ENCODE results near the gene TRIM41. TPM values are rescaled to one million over a fixed set of nuclear protein-coding genes. Genes with fewer than 3 reads are reported as not detected.

The TRIM41 gene
- total RNA-seq, 4 donors from 2014 or later: 9.7 to 17.6 (median 12.1) TPM

DNA sequence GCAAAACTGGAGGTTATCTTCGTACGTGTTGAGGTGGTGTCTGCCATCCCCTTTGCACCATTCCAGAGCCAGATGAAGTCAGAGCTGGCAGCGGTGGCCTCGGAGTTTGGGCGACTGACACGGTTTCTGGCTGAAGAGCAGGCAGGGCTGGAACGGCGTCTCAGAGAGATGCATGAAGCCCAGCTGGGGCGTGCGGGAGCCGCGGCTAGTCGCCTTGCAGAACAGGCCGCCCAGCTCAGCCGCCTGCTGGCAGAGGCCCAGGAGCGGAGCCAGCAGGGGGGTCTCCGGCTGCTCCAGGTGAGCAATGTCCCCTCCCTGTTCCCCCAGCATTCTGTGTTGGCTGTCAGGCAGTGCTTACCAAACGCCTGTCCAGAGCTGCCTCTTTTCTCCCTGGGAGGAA lies 9.5 kb downstream of the TRIM41 start:
- WGBS, 2 donors (ENCODE audit: low coverage in 1 of 2): 70% methylated on average over 3 of the region's 18 CpGs; no CpG with 5 or more reads in 1 of the 2 donors
- ATAC-seq: no peak
- Histone ChIP-seq H3K27me3 (no peaks in the 10 kb centered on the region), H3K4me1 (no peaks in the 10 kb centered on the region), H3K36me3 (peaks cover 0 to 84% of the 10 kb centered on the region in 2 donors), H3K9me3 (no peaks in the 10 kb centered on the region), H3K27ac (no peak overlapping the region), H3K4me3 (no peak overlapping the region)
- TF ChIP-seq POLR2A (IDR thresholded peaks at IDR 0.05) (no peak), POLR2AphosphoS5 (IDR thresholded peaks at IDR 0.05) (no peak), CTCF (IDR thresholded peaks at IDR 0.05) (no peak), EP300 (IDR thresholded peaks at IDR 0.05) (no peak)

- H3K36me3 ChIP-seq: peaks cover 0 to 84% of the 10 kb centered on the region in 2 donors
- peaks cover 0 to 6% (median 0%) of the 10 kb centered on the region in 3 donors for H3K4me1 ChIP-seq
- TF ChIP-seq POLR2AphosphoS5 (IDR thresholded peaks at IDR 0.05): no peak
- TF ChIP-seq CTCF (IDR thresholded peaks at IDR 0.05): no peak
- no peak for TF ChIP-seq POLR2A (IDR thresholded peaks at IDR 0.05)
- no peak for TF ChIP-seq EP300 (IDR thresholded peaks at IDR 0.05)
- peak overlapping the region in 1 of 4 donors; percentile 27 for H3K27ac ChIP-seq
- no peak overlapping the region for H3K4me3 ChIP-seq
- H3K27me3 ChIP-seq: no peaks in the 10 kb centered on the region
- WGBS, 2 donors (ENCODE audit: low coverage in 1 of 2): 61 to 85% methylated on average over 6 to 9 of the region's 16 CpGs
- H3K9me3 ChIP-seq: no peaks in the 10 kb centered on the region
- no peak for ATAC-seq
These were observed 10.2 kb downstream of the TRIM41 start for GRCh38 chr5:181233088-181233800.

GRCh38 chr5:181233801-181234454 lies 10.8 kb downstream of the TRIM41 start:
- 65% methylated on average over 2 of the region's 24 CpGs; no CpG with 5 or more reads in 1 of the 2 donors for WGBS, 2 donors (ENCODE audit: low coverage in 1 of 2)
- Histone ChIP-seq H3K27ac (peak overlapping the region in 1 of 4 donors; percentile 27), H3K4me1 (peaks cover 0 to 8% (median 0%) of the 10 kb centered on the region in 3 donors), H3K4me3 (no peak overlapping the region), H3K36me3 (peaks cover 0 to 91% of the 10 kb centered on the region in 2 donors), H3K9me3 (no peaks in the 10 kb centered on the region), H3K27me3 (no peaks in the 10 kb centered on the region)
- ATAC-seq: no peak
- TF ChIP-seq POLR2A (IDR thresholded peaks at IDR 0.05) (no peak), CTCF (IDR thresholded peaks at IDR 0.05) (no peak), POLR2AphosphoS5 (IDR thresholded peaks at IDR 0.05) (no peak), EP300 (IDR thresholded peaks at IDR 0.05) (no peak)

DNA sequence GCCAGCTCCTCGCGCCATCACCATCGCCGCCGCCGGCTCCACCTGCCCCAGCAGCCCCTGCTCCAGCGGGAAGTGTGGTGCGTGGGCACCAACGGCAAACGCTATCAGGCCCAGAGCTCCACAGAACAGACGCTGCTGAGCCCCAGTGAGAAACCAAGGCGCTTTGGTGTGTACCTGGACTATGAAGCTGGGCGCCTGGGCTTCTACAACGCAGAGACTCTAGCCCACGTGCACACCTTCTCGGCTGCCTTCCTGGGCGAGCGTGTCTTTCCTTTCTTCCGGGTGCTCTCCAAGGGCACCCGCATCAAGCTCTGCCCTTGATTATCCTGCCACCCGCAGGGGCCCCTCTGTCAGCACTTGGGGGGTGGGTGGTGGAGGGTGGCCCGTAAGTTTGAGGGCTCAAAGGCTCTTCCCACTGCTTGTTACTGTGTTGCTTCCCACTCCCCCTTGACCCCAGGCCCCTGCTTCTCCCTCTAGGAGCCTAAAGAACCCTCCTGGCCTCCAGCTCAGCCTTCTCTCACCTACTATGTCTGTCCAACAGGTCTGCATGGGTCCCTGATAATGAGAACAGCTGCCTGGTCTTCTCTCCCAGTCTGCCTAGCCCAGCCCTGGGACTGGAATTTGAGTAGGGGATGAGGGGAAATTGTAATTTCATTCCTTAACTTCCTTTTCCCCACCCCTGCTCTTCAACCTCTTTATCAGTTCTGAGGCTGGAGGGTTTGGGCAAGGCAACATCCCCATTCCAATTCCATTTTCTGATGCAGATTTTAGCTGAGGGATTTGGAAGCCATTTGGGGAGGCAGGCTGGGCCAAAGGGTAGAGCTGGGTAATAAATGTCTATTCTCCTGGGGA lies 11.6 kb downstream of the TRIM41 start:
- no peak for TF ChIP-seq POLR2A (IDR thresholded peaks at IDR 0.05)
- TF ChIP-seq POLR2AphosphoS5 (IDR thresholded peaks at IDR 0.05): peak; percentile 17
- TF ChIP-seq CTCF (IDR thresholded peaks at IDR 0.05): no peak
- no peak for TF ChIP-seq EP300 (IDR thresholded peaks at IDR 0.05)
- no peak for ATAC-seq
- H3K36me3 ChIP-seq: peaks cover 0 to 93% of the 10 kb centered on the region in 2 donors
- H3K4me1 ChIP-seq: peaks cover 0 to 13% (median 0%) of the 10 kb centered on the region in 3 donors
- H3K27ac ChIP-seq: peak overlapping the region in 1 of 4 donors; percentile 27
- WGBS, 2 donors (ENCODE audit: low coverage in 1 of 2): no CpG with 5 or more reads among the region's 22 CpGs
- H3K4me3 ChIP-seq: no peak overlapping the region
- no peaks in the 10 kb centered on the region for H3K9me3 ChIP-seq
- no peaks in the 10 kb centered on the region for H3K27me3 ChIP-seq
